Measurements from ENCODE around the gene PLPPR1. TPM values are rescaled to one million over a fixed set of nuclear protein-coding genes. Genes with fewer than 3 reads are reported as not detected.

The PLPPR1 gene
- polyA plus RNA-seq, 3 donors, result not detected

DNA sequence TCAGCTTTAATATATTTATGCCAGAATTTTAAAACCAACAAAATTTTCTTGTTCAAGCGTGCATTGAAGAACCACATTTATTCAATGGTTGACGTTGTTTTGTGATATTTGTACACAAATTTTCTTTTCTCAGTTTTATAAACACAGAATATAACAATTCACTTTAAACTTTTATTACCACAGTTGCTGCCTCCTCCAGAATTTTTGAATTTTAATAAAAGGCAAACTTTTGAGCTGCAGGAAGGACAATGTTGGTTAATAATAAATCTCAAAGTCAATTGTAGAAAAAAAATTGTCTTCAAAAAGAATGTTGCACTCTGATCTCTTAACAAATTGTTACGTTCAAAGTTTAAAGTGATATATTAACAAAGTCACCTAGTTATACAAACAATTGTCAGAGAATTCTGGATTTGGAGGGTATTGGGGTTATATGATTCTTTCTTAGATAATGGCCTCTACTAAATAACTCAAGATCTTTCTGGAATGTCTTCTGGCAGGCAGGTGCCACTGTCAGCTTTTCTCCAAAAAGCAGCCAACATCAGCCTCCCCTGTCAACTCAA is 295.8 kb downstream of the PLPPR1 start:
- DNase-seq, result no peak
- intact Hi-C loops (cut with micrococcal nuclease), result no loop called here
- no peaks in the 10 kb centered on the region for H3K4me1 Mint-ChIP-seq
- WGBS (ENCODE audit: insufficient coverage), result no CpG with 5 or more reads among the region's 3 CpGs
- no peaks in the 10 kb centered on the region for H3K36me3 Mint-ChIP-seq
- H4K20me1 ChIP-seq (ENCODE audit: insufficient read depth, low read length), result no peaks in the 10 kb centered on the region
- H2AFZ ChIP-seq (ENCODE audit: insufficient read depth, low read depth, low read length, poor library complexity, severe bottlenecking), result no peak overlapping the region
- no peak overlapping the region for H3K4me3 ChIP-seq (replicated peaks in 1 of 3; ENCODE audit: low read depth in 2 of 3, low read length in 3 of 3)
- H3K4me1 ChIP-seq (ENCODE audit: control insufficient read depth in 1 of 2, insufficient read depth in 2 of 2, low read length in 2 of 2), result no peaks in the 10 kb centered on the region
- peaks cover 4 to 13% (median 10%) of the 10 kb centered on the region in 7 donors for H3K9me3 Mint-ChIP-seq
- no peak overlapping the region for H3K9ac ChIP-seq (ENCODE audit: insufficient read depth, low read length, poor library complexity, severe bottlenecking)
- H3K27ac Mint-ChIP-seq, result no peak overlapping the region
- peaks cover 0 to 4% of the 10 kb centered on the region in 2 donors for H3K9me3 ChIP-seq (replicated peaks in 1 of 2; ENCODE audit: control insufficient read depth in 1 of 2, insufficient read depth in 1 of 2, low read length in 2 of 2)
- no peak overlapping the region for H3K27ac ChIP-seq (ENCODE audit: low read depth in 1 of 2, low read length in 2 of 2)
- H3K36me3 ChIP-seq (replicated peaks in 1 of 2; ENCODE audit: control insufficient read depth in 1 of 2, insufficient read depth in 2 of 2, low read length in 2 of 2), result no peaks in the 10 kb centered on the region
- H3K27me3 ChIP-seq (ENCODE audit: control insufficient read depth in 2 of 2, insufficient read depth in 2 of 2, low read length in 2 of 2), result no peaks in the 10 kb centered on the region
- no peak overlapping the region for H3K4me2 ChIP-seq (replicated peaks; ENCODE audit: extremely low read depth, low read length, poor library complexity, severe bottlenecking)
- TF ChIP-seq, protein P1, sequence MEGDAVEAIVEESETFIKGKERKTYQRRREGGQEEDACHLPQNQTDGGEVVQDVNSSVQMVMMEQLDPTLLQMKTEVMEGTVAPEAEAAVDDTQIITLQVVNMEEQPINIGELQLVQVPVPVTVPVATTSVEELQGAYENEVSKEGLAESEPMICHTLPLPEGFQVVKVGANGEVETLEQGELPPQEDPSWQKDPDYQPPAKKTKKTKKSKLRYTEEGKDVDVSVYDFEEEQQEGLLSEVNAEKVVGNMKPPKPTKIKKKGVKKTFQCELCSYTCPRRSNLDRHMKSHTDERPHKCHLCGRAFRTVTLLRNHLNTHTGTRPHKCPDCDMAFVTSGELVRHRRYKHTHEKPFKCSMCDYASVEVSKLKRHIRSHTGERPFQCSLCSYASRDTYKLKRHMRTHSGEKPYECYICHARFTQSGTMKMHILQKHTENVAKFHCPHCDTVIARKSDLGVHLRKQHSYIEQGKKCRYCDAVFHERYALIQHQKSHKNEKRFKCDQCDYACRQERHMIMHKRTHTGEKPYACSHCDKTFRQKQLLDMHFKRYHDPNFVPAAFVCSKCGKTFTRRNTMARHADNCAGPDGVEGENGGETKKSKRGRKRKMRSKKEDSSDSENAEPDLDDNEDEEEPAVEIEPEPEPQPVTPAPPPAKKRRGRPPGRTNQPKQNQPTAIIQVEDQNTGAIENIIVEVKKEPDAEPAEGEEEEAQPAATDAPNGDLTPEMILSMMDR (IDR thresholded peaks at IDR 0.05), result no peak
- no peaks in the 10 kb centered on the region for H3K79me2 ChIP-seq (ENCODE audit: insufficient read depth, low read length)
- no peak overlapping the region for H3K4me3 Mint-ChIP-seq
- peaks cover 2 to 6% (median 5%) of the 10 kb centered on the region in 3 donors for H3K27me3 Mint-ChIP-seq (ENCODE audit: low read depth in 3 of 3)

DNA sequence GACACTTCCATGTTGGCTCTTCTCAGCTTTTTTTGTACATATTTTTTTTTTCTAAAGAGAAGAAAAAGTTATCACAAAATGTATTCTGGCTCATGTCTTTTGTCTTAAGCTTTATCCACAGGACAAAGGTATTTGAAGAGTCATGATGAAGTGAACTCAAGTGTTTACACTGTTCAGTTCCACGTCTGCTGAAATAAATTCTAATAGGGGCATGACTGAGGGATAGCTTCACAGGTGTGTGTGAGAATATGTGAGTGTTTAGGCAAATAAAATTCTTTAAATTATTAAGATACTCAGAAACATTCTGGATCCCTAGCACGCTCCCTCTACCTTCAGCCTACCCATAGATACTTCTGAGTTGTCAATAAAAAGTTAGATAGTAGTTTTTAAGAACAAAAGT is 296.5 kb downstream of the PLPPR1 start:
- H3K27me3 Mint-ChIP-seq (ENCODE audit: low read depth in 3 of 3), result peaks cover 2 to 6% (median 5%) of the 10 kb centered on the region in 3 donors
- H3K4me1 ChIP-seq (ENCODE audit: control insufficient read depth in 1 of 2, insufficient read depth in 2 of 2, low read length in 2 of 2), result no peaks in the 10 kb centered on the region
- H3K9me3 ChIP-seq (replicated peaks in 1 of 2; ENCODE audit: control insufficient read depth in 1 of 2, insufficient read depth in 1 of 2, low read length in 2 of 2), result peaks cover 0 to 4% of the 10 kb centered on the region in 2 donors
- no peaks in the 10 kb centered on the region for H3K4me1 Mint-ChIP-seq
- TF ChIP-seq, protein P1 (IDR thresholded peaks at IDR 0.05), result no peak
- no CpG with 5 or more reads among the region's 2 CpGs for WGBS (ENCODE audit: insufficient coverage)
- H3K4me3 Mint-ChIP-seq, result no peak overlapping the region
- H3K27ac Mint-ChIP-seq, result no peak overlapping the region
- H3K79me2 ChIP-seq (ENCODE audit: insufficient read depth, low read length), result no peaks in the 10 kb centered on the region
- H3K27me3 ChIP-seq (ENCODE audit: control insufficient read depth in 2 of 2, insufficient read depth in 2 of 2, low read length in 2 of 2), result no peaks in the 10 kb centered on the region
- H4K20me1 ChIP-seq (ENCODE audit: insufficient read depth, low read length), result no peaks in the 10 kb centered on the region
- no peak overlapping the region for H3K27ac ChIP-seq (ENCODE audit: low read depth in 1 of 2, low read length in 2 of 2)
- H3K36me3 Mint-ChIP-seq, result no peaks in the 10 kb centered on the region
- no peak for DNase-seq
- intact Hi-C loops (cut with micrococcal nuclease), result no loop called here
- H3K4me3 ChIP-seq (replicated peaks in 1 of 3; ENCODE audit: low read depth in 2 of 3, low read length in 3 of 3), result no peak overlapping the region
- no peak overlapping the region for H3K4me2 ChIP-seq (replicated peaks; ENCODE audit: extremely low read depth, low read length, poor library complexity, severe bottlenecking)
- H3K9ac ChIP-seq (ENCODE audit: insufficient read depth, low read length, poor library complexity, severe bottlenecking), result no peak overlapping the region
- H3K9me3 Mint-ChIP-seq, result peaks cover 4 to 13% (median 10%) of the 10 kb centered on the region in 7 donors
- H3K36me3 ChIP-seq (replicated peaks in 1 of 2; ENCODE audit: control insufficient read depth in 1 of 2, insufficient read depth in 2 of 2, low read length in 2 of 2), result no peaks in the 10 kb centered on the region
- no peak overlapping the region for H2AFZ ChIP-seq (ENCODE audit: insufficient read depth, low read depth, low read length, poor library complexity, severe bottlenecking)

Data from CD14-positive monocyte (primary cell).